Measurements from ENCODE around the gene TRIM62. TPM values are rescaled to one million over a fixed set of nuclear protein-coding genes. Genes with fewer than 3 reads are reported as not detected.
"Not testable (repeated sequence)": the region's sequence is repeated elsewhere in the genome, so short reads cannot be mapped to it uniquely, and the experiment has no call there.

TRIM62 gene
- total RNA-seq, 1 donor, result 8.1 TPM

DNA sequence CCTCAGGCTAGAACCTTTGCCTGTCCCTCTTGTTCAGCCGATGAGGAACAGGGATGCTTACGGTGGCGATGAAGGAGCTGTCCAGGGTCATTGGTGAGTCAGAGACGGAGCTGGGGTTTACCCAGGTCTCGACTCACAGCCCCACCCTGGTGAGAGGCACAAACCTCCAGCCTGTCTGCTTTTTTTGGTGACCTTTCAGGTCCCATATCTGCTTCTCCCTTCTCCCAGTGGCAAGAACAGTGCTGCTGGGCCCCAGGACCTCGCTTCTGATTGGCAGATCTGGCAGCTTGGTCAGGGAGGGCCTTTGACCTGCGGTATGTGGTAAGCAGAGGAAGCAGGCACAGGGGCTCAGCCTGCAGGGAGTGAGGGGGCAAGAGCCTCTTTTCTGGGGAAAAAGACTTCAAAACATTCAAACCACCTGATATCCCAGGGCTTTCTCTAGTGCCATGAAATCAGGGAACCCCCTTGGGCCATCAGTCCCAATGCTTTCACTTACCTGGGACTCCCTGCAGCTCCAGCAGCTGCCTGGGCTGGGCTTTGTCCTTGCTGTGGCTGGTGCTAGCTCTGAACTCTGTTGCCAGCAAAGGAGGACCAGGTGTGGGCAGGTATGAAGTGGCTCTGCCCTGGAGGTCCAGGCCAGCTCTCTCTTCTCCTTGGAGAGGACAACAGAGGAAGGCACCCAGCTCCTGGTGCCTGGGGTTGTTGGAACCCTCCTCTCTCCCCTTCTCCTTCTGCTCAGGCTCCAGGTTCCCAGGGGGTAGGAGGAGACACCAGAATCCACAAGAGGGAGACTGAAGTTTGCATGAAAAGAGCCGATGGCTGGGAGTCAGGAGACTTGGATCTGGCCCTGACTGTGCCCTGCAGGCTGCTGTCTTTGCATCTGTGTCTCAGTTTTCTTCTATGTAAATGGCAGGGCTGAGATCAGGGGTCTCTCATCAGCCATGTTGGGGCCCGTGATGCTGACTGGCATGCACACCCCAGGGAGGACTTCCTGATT, 41.4 kb downstream of the TRIM62 start:
- peak in 1 of 3 donors; percentile 18 for DNase-seq (ENCODE audit: low read depth in 2 of 3, low spot score in 2 of 3)

GRCh38 chr1:33137800-33138199, 44.0 kb downstream of the TRIM62 start:
- DNase-seq (ENCODE audit: low read depth in 2 of 3, low spot score in 2 of 3), result peak in 2 of 3 donors; percentile 60 to 61

DNA sequence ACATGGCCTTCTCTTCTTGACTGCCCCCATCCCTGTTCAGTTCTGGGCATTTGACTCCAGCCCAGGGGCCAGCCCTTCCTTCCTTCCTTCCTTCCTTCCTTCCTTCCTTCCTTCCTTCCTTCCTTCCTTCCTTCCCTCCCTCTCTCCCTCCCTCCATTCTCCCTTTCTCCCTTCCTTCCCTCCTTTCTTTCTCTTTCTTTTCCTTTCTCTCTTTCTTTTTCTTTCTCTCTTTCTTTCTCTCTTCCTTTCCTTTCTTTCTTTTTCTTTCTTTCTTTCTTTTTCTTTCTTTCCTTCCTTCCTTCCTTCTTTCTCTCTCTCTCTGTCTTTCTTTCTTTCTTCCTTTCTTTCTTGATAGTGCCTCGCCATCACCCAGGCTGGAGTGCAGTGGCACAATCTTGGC, 45.8 kb downstream of the TRIM62 start:
- DNase-seq (ENCODE audit: low read depth in 2 of 3, low spot score in 2 of 3), result not testable (repeated sequence)

DNA sequence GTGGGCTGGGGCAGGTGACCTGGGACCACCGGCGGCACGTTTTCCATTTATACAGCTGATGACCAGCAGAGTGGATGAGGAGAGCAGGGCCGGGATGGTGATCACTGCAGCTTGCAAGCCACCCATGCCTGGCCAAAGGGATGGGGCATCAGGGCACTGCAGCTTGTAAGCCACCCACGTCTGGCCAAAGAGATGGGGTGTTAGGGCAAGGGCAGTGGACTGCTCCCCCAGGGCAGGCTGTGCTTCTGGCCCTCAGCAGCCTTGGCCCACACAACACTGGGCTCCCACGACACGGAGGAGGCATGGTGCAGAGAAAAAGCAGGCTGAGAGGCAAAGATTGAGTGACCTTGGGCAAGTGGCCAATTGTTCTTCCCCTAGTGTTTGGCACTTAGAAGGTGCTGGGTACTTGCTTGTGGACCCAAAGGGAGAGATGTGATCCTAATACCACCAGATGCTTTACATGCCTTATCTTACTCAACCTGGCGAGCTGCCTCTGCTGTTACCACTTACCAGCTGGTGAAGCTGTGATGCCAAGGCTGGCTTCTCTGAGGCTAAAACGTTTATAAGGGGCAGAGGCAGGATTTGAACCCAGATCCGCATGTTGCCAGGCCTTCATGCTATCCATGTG, 48.3 kb downstream of the TRIM62 start:
- no peak for DNase-seq (ENCODE audit: low read depth in 2 of 3, low spot score in 2 of 3)

DNA sequence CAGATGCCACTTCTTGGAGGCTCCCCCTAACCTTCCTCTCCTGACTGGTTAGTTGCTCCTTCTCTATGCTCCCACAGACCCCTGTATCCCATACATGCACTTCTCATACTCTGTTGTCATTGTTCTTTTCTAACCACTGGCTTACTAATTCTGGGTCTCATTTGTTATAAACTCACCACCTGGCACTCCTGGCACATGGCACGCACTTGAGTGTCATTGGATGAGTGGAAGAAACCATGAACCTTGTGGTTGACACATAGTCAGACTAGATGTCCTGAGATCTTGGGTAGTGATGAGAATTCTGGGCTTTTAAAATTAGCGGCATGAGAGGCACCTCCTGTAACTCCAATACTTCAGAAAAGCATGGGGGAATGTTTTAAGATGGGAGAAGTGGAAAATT, 49.3 kb downstream of the TRIM62 start:
- DNase-seq (ENCODE audit: low read depth in 2 of 3, low spot score in 2 of 3), result no peak

DNA sequence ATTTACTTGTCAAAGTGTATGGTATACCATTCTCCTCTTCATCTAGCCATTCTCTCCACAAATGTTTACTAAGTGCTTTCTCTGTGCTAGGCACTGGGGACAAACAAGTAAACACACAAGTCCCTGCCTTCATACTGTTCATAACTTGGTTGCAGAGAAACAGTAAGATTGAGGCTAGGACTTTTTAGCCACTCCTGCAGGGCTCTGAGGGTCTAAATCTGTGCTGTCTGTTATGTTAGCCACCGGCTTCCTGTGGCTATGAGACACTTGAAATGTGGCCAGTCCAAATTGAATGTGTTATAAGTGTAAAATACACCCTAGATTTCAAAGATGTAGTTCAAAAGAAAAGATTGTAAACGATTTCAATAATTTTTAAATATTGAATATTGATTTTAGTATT, 50.7 kb downstream of the TRIM62 start:
- DNase-seq (ENCODE audit: low read depth in 2 of 3, low spot score in 2 of 3), result no peak

DNA sequence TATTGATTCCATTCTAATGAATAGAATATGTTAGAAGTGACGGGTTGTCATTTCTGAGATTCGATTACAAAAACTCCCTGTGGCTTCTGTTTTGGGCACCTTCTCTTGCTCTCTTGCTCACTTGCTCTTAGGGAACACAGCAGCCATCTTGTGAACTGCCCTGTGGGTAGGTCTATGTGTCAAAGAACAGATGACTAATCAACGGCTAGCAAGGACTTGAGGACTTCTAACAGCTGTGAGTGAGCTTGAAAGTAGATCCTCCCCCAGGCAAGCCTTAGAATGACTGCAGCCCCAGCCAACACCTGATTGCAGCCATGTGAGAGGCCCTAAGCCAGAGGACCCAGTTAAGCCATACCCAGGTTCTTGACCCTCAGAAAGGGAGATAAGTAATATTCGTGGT, 51.5 kb downstream of the TRIM62 start:
- no peak for DNase-seq (ENCODE audit: low read depth in 2 of 3, low spot score in 2 of 3)

DNA sequence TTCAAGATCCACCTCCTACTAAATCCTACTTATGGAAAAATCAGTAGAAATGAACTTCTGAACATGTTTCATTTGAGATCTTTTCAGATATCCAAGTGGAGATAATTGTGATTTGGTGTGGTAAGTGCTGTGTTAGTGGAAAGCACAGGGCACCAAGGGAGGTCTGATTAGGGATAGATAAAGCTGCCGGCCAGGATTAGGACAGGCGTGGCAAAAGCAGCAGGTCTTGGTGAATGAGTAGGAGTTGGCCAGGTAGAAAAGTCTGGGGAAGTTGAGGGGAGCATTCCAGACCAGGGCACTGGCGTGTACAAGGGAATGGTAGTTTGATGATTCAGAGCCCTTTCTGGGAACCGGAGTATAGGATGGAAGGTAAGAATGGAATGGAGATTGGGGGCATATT, 53.1 kb downstream of the TRIM62 start:
- no peak for DNase-seq (ENCODE audit: low read depth in 2 of 3, low spot score in 2 of 3)

- peak; percentile 97 to 100 (median 100) for DNase-seq (ENCODE audit: low read depth in 2 of 3, low spot score in 2 of 3)
Observed at GRCh38 chr1:33127001-33127823, 54.6 kb downstream of the TRIM62 start.

DNA sequence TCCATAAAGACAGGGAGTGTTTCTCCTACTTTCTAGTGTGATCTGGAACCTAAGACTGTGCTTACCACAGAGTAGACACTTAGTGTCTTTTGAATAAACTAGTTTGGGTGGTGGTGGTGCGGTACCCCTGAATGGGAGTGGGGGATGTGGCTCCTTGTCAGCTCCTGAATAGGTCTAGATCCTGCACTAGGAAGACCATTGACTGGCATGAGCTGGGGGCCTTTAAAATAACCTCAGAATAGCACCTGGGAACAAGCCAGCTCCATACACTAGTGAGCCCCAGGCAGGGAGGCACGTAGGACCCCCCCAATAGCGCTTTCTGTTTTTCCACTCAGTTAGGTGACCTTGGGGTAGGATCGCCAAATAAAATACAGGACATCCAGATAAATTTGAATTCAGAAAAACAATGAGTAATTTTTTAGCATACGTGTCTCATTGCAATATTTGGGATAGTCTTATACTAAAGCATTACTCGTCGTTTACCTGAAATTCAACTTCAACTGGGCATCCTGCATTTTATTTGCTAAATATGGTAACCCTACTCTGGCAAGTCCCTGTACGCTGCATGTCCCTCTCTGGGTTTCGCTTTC, 55.3 kb downstream of the TRIM62 start:
- no peak for DNase-seq (ENCODE audit: low read depth in 2 of 3, low spot score in 2 of 3)

DNA sequence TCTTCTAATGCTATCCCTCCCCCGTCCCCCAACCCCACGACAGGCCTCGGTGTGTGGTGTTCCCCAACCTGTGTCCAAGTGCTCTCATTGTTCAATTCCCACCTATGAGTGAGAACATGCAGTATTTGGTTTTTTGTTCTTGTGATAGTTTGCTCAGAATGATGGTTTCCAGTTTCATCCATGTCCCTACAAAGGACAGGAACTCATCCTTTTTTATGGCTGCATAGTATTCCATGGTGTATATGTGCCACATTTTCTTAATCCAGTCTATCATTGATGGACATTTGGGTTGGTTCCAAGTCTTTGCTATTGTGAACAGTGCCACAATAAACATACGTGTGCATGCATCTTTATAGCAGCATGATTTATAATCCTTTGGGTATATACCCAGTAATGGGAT, 57.2 kb downstream of the TRIM62 start:
- DNase-seq (ENCODE audit: low read depth in 2 of 3, low spot score in 2 of 3), result not testable (repeated sequence)

DNA sequence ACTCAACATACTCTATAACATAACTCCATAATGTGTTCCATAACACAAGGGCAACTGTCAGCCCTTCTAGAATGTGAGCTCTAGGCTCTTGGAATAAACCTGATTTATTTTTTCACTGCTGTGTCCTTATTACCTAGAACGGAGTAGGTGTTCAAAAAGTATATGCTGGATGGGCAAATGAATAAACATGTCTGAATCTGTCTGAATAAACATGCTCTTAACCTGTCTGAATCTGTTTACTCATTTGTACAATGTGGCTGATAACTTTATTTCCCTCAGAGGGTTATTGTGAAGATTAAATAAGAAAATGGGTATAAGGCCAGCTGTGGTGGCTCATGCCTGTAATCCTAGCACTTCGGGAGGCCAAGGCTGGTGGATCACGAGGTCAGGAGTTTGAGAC, 58.6 kb downstream of the TRIM62 start:
- no peak for DNase-seq (ENCODE audit: low read depth in 2 of 3, low spot score in 2 of 3)

- DNase-seq (ENCODE audit: low read depth in 2 of 3, low spot score in 2 of 3), result no peak
Observed at GRCh38 chr1:33122483-33123178, 59.2 kb downstream of the TRIM62 start.

GRCh38 chr1:33121728-33122127, 60.1 kb downstream of the TRIM62 start:
- DNase-seq (ENCODE audit: low read depth in 2 of 3, low spot score in 2 of 3), result no peak

- no peak for DNase-seq (ENCODE audit: low read depth in 2 of 3, low spot score in 2 of 3)
Observed at GRCh38 chr1:33120436-33121231, 61.2 kb downstream of the TRIM62 start.

DNA sequence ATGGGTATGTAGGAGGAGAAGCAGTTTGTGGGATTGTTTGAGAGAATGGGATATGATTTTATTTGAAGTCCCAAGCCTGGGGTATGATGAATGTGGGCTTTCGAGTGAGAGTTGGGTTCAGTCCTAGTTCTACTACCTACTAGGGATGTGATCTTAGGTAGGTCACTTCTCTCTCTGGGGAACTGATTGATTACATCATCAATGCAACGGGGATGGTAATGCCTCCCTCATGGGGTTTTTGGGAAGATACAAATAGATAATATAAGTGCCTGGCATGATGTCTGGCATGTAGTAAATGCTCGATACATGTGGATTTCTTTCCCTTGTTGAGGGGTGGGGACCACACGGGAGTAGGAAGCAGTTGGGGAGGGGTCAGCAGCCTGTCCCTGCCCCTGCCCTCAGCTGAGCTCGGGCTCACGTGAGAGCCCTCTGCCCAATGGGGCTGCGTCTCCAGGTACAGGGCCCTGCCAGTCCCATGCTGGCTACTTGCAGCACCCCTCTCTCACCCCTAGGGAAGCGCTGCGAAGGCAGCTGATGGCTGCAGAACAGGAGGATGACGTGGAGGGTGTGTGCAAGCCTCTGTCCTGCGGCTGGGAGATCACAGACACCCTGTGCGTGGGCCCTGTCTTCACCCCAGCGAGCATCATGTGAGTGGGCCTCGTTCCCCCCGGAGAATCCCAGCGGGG, 62.2 kb downstream of the TRIM62 start:
- DNase-seq (ENCODE audit: low read depth in 2 of 3, low spot score in 2 of 3), result no peak

- no peak for DNase-seq (ENCODE audit: low read depth in 2 of 3, low spot score in 2 of 3)
Observed at GRCh38 chr1:33119050-33119449, 62.8 kb downstream of the TRIM62 start.

DNA sequence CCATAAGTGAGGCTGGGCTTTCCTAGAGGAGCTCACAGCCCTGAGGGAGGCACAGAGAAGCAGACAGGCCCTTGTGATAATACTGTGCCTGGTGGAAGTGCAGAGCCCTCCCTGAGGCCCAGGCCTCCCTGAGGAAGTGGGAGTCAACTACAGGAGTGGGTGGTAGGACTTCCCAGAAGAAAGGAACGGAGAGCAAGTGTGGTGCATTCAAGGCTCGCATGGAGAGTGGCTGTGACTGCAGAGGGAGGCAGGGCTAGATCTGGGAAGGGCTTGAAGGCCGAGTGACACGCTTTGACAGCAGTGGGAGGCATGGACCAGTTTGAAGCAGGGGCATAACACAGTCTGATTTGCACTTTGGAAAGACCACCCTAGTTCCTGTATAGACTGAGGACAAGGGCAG, 63.6 kb downstream of the TRIM62 start:
- DNase-seq (ENCODE audit: low read depth in 2 of 3, low spot score in 2 of 3), result no peak

Measured in hematopoietic multipotent progenitor cell (in vitro differentiated cells).